Ovary (tissue), 9 donors: ENCODE measurements around the gene SERINC5. TPM values are rescaled to one million over a fixed set of nuclear protein-coding genes. Genes with fewer than 3 reads are reported as not detected.
A peak's percentile ranks its signal among the peaks of the same experiment; 100 is the strongest.

Experiments
- DNase-seq, 5 donors: peaks; one replicate each; pipeline ENCODE4 v3.0.0-alpha.2; 2019 to 2020
- H3K27ac ChIP-seq, 2 donors: fragments of 200-600 bp; one replicate each; pipeline versions ENCODE4 v1.5.1 to v1.8.0; 2019 to 2022
- H3K27me3 ChIP-seq: fragments of 200-600 bp; one replicate; pipeline ENCODE4 v1.8.0; 2022
- H3K36me3 ChIP-seq: fragments of 200-600 bp; sonication (generic); one replicate; pipeline ENCODE4 v1.5.1; 2019
- H3K4me1 ChIP-seq: one replicate; pipeline ENCODE4 v1.8.1; 2013; ENCODE audit warnings: mild to moderate bottlenecking, moderate library complexity; ENCODE audit not compliant: insufficient read depth
- H3K4me3 ChIP-seq: fragments of 200-600 bp; sonication (generic); one replicate; pipeline ENCODE4 v1.5.1; 2017
- H3K9me3 ChIP-seq, 2 donors: fragments of 200-600 bp in 1 of 2; sonication (generic) in 1 of 2; one replicate each; pipeline versions ENCODE4 v1.5.1 to v1.8.1; 2013 to 2019; ENCODE audit warnings: mild to moderate bottlenecking in 1 of 2, moderate library complexity in 1 of 2
- EP300 ChIP-seq: sonication (generic); formaldehyde crosslinking; IDR thresholded peaks from one replicate; pipeline ENCODE4 v1.6.1; 2017; ENCODE audit warnings: antibody characterized with exemption
- POLR2A ChIP-seq: fragments of 450-650 bp; IDR thresholded peaks from one replicate; pipeline ENCODE4 v1.6.1; 2017; ENCODE audit warnings: antibody characterized with exemption, mild to moderate bottlenecking, moderate library complexity
- WGBS, 3 donors: extraction: QIAGEN DNeasy Blood & Tissue Kit in 1 of 3; methylation state at CpG; one replicate each; pipeline versions ENCODE4 v1.1.5 to v1.1.7; 2013 to 2017; 5-methylcytosine and 5-hydroxymethylcytosine counted together
- intact Hi-C, 4 donors: fragments of 100-400 bp; cut with DNase I; formaldehyde crosslinking; loops; one replicate each; pipeline versions ENCODE4 v1.11.0 to v1.15.1; 2022 to 2023
- polyA plus RNA-seq, 2 donors: library from polyadenylated mRNA; stranded (reverse); fragments of 200-250 nt in 1 of 2; fragments of 350-450 nt in 1 of 2; fragmentation: Illumina TruSeq in 1 of 2; extraction: RNeasy Lipid Tissue Mini Kit (QIAGEN cat#74804) in 1 of 2; gene quantifications; one replicate each; pipeline ENCODE4 v1.2.3, GENCODE V29; 2013 to 2014
- total RNA-seq, 7 donors: library from RNA; depleted of rRNA in 2 of 7; stranded (reverse); fragments of >200 nt in 2 of 7; fragmentation: NEBNext Ultra II Directional in 3 of 7; extraction: Animal tissue kit (Norgen Biotek cat#: 25700) in 3 of 7; gene quantifications; one replicate each; pipeline versions ENCODE4 v1.1.0 to v1.2.4, GENCODE V29; 2016 to 2023
- TF ChIP-seq, protein P1 (sequence below), 3 donors: fragments of 450-650 bp in 2 of 3; fragments of 200-600 bp in 1 of 3; IDR thresholded peaks; one replicate each; pipeline versions ENCODE4 v1.5.1 to v1.8.0; 2016 to 2022; ENCODE audit warnings: antibody characterized with exemption in 3 of 3, mild to moderate bottlenecking in 1 of 3
- donor health status: DM: no; HTN: no; CAD: no; lungs with moderate emphysema.
- donor health status: DM: no; HTN: no; CAD: no.
- donor health status: Bipolar disorder and iron deficiency.
- donor health status: DM: yes; HTN: yes; CAD: no.
- donor health status: DM: no; HTN: no; CAD: no.
- donor health status: DM: yes; HTN: yes; CAD: no.

The SERINC5 gene
- total and polyA plus RNA-seq, 9 donors: 12.7 to 88.7 (median 44.5) TPM

DNA sequence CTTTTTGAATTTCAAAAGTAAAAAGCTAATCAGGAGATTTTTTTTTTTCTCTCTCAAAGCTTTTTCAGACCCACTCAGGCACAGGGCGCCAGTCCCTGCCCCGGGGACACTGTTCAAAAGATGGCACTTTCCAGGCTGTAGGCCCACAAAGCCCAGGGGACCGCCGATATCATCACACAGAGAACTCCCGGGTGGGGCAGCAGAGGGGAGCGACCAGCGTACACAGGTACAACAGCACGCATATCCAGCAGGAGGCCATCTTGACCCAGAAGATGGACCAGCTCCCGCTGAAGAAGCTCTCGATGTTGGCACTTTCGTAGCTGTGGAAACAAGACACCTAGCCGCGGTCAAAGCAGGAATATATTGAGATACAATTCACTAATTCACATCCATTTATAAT, 112.4 kb downstream of the SERINC5 start:
- 86 to 89% (median 87%) methylated on average over 13 of the region's 13 CpGs for WGBS, 3 donors
- no peak for DNase-seq
- Histone ChIP-seq H3K4me3 (no peak overlapping the region), H3K27ac (peak overlapping the region in 1 of 2 donors; percentile 11), H3K27me3 (no peaks in the 10 kb centered on the region), H3K9me3 (no peaks in the 10 kb centered on the region), H3K36me3 (no peaks in the 10 kb centered on the region), H3K4me1 (peaks cover 18% of the 10 kb centered on the region)
- intact Hi-C loops: loop anchor here in 3 of 4 donors (5.0 to 10.0 kb wide), 2 partner anchors 111 to 114 kb away; partner anchors contain the start of gene SERINC5 (in 3 of the 3)
- TF ChIP-seq POLR2A (no peak), EP300 (no peak)
- TF ChIP-seq, protein P1, sequence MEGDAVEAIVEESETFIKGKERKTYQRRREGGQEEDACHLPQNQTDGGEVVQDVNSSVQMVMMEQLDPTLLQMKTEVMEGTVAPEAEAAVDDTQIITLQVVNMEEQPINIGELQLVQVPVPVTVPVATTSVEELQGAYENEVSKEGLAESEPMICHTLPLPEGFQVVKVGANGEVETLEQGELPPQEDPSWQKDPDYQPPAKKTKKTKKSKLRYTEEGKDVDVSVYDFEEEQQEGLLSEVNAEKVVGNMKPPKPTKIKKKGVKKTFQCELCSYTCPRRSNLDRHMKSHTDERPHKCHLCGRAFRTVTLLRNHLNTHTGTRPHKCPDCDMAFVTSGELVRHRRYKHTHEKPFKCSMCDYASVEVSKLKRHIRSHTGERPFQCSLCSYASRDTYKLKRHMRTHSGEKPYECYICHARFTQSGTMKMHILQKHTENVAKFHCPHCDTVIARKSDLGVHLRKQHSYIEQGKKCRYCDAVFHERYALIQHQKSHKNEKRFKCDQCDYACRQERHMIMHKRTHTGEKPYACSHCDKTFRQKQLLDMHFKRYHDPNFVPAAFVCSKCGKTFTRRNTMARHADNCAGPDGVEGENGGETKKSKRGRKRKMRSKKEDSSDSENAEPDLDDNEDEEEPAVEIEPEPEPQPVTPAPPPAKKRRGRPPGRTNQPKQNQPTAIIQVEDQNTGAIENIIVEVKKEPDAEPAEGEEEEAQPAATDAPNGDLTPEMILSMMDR (IDR thresholded peaks at IDR 0.05): no peak

DNA sequence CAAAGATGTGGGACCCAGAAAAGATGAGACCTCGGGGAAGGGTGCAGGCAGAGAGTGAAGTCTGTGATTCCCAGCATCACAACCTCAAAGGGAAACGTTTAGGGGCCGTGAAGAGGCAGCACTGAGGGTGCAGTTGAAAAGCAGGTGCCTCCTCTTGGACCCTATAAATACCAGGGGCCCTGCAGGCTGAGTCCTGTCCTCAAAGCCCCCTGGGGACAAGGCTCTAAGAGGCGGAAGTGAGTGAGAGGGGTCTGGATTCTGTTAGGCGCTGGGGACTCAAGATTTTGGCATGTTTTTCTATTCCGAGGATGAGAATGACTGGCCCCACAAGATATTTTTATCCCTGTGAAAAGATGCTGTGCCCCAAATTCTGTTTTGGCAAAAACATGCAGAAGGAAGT, 112.9 kb downstream of the SERINC5 start:
- no peak for DNase-seq

DNA sequence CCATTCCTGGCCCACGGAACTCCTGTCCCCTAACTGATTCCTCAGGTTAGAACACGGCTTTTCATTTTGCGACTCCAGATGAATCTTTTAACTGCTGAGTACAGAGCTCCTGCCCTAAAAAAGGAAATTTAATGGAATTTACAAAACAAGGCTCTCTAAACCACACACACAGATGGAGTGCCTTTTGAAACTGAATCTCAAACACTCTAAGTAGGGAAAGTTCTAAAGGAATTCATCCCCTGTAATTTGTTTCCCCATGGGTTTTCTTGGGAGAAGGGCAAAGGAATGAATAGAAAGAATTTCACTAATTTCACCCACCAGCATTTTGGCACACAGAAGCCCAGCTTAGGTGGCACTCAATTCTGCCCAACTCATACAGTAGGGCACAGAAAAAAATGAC, 114.2 kb downstream of the SERINC5 start:
- DNase-seq: no peak
- peaks cover 18% of the 10 kb centered on the region for H3K4me1 ChIP-seq
- 1 to 10% (median 5%) methylated on average over 3 of the region's 3 CpGs for WGBS, 3 donors
- H3K4me3 ChIP-seq: no peak overlapping the region
- H3K27ac ChIP-seq: peak overlapping the region; percentile 43 to 88
- no peaks in the 10 kb centered on the region for H3K9me3 ChIP-seq
- no peaks in the 10 kb centered on the region for H3K36me3 ChIP-seq
- intact Hi-C loops: loop anchor here in 3 of 4 donors (5.0 to 10.0 kb wide), 2 partner anchors 113 to 116 kb away; partner anchors contain the start of gene SERINC5 (in 3 of the 3)
- TF ChIP-seq, protein P1 (IDR thresholded peaks at IDR 0.05): no peak
- TF ChIP-seq POLR2A (no peak), EP300 (no peak)
- no peaks in the 10 kb centered on the region for H3K27me3 ChIP-seq

More for the DNA sequence above, 112.9 kb downstream of the SERINC5 start:
- peak overlapping the region in 1 of 2 donors; percentile 48 for H3K27ac ChIP-seq
- no peaks in the 10 kb centered on the region for H3K27me3 ChIP-seq
- intact Hi-C loops: loop anchor here in 3 of 4 donors (5.0 to 10.0 kb wide), 2 partner anchors 112 to 114 kb away; partner anchors contain the start of gene SERINC5 (in 3 of the 3)
- TF ChIP-seq, protein P1 (IDR thresholded peaks at IDR 0.05): no peak
- TF ChIP-seq EP300 (no peak), POLR2A (no peak)
- peaks cover 18% of the 10 kb centered on the region for H3K4me1 ChIP-seq
- WGBS, 3 donors: 65 to 75% (median 65%) methylated on average over 6 of the region's 6 CpGs
- H3K4me3 ChIP-seq: no peak overlapping the region
- no peaks in the 10 kb centered on the region for H3K9me3 ChIP-seq
- no peaks in the 10 kb centered on the region for H3K36me3 ChIP-seq

DNA sequence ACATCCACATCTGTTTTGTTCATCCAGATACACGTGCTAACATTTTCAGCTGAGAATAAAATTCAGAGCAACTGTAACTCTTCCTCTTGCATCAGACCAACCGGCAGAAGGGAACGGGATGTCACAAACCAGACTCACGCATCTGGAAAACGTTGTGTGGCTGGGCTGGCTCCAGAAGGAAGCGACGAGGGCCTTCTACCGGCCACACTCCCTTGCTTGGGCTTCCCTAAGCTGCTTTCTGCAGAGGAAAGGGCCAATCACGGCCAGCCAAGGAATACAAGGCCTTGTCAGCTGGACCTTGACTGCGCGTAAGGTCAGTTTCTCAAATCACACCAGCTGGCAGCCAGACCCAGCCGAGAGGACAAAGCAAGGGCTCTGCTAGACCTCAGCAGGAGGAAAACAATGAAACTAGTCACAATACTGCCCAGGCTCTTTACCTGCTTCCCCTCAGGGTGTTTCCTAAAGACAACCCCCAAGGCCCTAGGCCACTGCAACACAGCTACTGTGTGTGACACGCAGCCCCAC, 114.6 kb downstream of the SERINC5 start:
- TF ChIP-seq POLR2A: peak; percentile 39
- TF ChIP-seq EP300: no peak
- TF ChIP-seq, protein P1 (IDR thresholded peaks at IDR 0.05): no peak
- H3K27ac ChIP-seq: peak overlapping the region; percentile 43 to 88
- H3K27me3 ChIP-seq: no peaks in the 10 kb centered on the region
- H3K9me3 ChIP-seq: no peaks in the 10 kb centered on the region
- H3K4me1 ChIP-seq: peaks cover 18% of the 10 kb centered on the region
- WGBS, 3 donors: 4 to 7% (median 4%) methylated on average over 13 of the region's 13 CpGs
- DNase-seq: peak; percentile 83 to 89 (median 87)
- intact Hi-C loops: loop anchor here in 3 of 4 donors (5.0 to 10.0 kb wide), 2 partner anchors 114 to 116 kb away; partner anchors contain the start of gene SERINC5 (in 3 of the 3)
- no peak overlapping the region for H3K4me3 ChIP-seq
- no peaks in the 10 kb centered on the region for H3K36me3 ChIP-seq
